Mucosa of rectum (tissue), 2 donors: ENCODE data around the gene ZDHHC1.

Experiments
- H3K27ac ChIP-seq, 2 donors: one replicate each; pipeline ENCODE4 v1.7.0; 2013; ENCODE audit warnings: inconsistent platforms in 2 of 2, low read depth in 2 of 2, low read length in 2 of 2
- H3K27me3 ChIP-seq, 2 donors: one replicate each; pipeline ENCODE4 v1.7.0; 2013; ENCODE audit warnings: low read length in 2 of 2; ENCODE audit not compliant: control insufficient read depth in 2 of 2, insufficient read depth in 2 of 2
- H3K36me3 ChIP-seq, 2 donors: one replicate each; pipeline ENCODE4 v1.7.0; 2013; ENCODE audit warnings: low read length in 2 of 2; ENCODE audit not compliant: control insufficient read depth in 2 of 2, insufficient read depth in 2 of 2
- H3K4me1 ChIP-seq, 2 donors: one replicate each; pipeline ENCODE4 v1.7.0; 2013; ENCODE audit warnings: low read length in 2 of 2, mild to moderate bottlenecking in 1 of 2; ENCODE audit not compliant: control insufficient read depth in 2 of 2, insufficient read depth in 2 of 2
- H3K4me3 ChIP-seq, 2 donors: one replicate each; pipeline ENCODE4 v1.7.0; 2013; ENCODE audit warnings: low read length in 2 of 2
- H3K9ac ChIP-seq, 2 donors: one replicate each; pipeline ENCODE4 v1.7.0; 2013; ENCODE audit warnings: low read length in 2 of 2, low read depth in 1 of 2, mild to moderate bottlenecking in 1 of 2
- H3K9me3 ChIP-seq, 2 donors: one replicate each; pipeline ENCODE4 v1.7.0; 2013; ENCODE audit warnings: low read length in 2 of 2; ENCODE audit not compliant: control insufficient read depth in 2 of 2
- donor health status: healthy.
- donor health status: Normal muscosa, but diverticular disease.

Gene ZDHHC1

DNA sequence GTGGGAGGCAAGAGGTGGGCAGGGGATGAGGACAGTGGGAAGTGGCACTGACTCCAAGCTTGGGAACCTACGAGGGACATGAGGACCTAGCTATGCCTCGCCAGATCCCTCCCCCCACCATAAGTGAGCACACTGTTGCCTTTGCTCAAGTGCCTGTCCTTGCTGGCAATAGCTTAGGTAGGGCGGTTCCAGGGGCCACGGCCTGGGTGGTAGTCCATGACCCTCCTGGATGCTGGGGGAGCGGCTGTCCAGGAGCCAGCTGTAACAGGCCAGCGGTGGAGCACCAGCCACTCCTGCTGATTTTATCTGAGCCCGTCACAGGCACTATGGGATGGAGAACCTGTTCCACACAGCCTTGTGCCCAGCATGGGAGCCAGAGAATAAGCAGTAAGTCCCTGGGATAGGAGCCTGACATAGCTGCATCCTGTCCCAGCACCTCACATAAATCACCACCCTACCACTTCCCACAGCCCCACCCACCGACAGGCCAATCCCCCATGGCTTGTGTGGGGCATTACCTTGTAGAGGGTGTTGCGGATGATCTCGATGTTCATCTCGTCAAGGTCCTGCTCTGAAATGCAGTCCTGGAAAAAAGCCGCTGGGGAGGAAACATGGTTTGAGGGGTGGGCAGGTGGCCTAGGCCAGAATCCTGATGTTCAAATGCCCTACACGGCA lies 26.4 kb upstream of the ZDHHC1 start:
- Histone ChIP-seq H3K36me3 (peaks cover 48 to 55% of the 10 kb centered on the region in 2 donors), H3K4me3 (no peak overlapping the region), H3K9ac (peak overlapping the region; percentile 54 to 85), H3K4me1 (peaks cover 73 to 75% of the 10 kb centered on the region in 2 donors), H3K27ac (peak overlapping the region; percentile 94 to 97), H3K27me3 (no peaks in the 10 kb centered on the region), H3K9me3 (no peaks in the 10 kb centered on the region)

GRCh38 chr16:67441907-67442306 lies 25.6 kb upstream of the ZDHHC1 start:
- Histone ChIP-seq H3K9ac (peak overlapping the region; percentile 54 to 85), H3K27me3 (no peaks in the 10 kb centered on the region), H3K27ac (peak overlapping the region; percentile 94 to 97), H3K4me3 (no peak overlapping the region), H3K36me3 (peaks cover 52 to 59% of the 10 kb centered on the region in 2 donors), H3K4me1 (peaks cover 65 to 67% of the 10 kb centered on the region in 2 donors), H3K9me3 (no peaks in the 10 kb centered on the region)

DNA sequence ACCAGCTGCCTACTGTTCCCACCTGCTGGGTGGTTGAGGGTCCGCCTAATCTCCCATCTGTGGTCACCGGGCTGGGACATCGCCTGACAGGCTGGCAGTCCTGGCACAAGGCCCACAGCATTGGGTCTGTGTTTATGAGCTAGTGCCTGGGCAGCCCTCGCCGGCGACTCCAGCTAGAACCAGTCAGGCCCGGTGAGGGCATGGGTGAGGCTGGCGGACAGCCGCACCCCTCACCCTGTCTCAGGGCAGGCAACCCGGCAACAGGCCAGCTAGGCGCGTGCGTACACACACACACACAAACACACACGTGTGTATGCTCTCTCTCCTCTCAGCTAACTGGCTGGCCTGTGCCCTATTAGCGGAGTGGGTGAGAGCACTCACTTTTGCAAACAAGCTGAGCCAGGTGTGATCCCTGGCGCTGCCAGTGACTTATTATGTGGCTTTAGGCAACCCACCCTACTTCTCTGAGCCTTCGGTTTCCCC lies 25.0 kb upstream of the ZDHHC1 start:
- peak overlapping the region; percentile 70 to 86 for H3K9ac ChIP-seq
- peaks cover 57 to 65% of the 10 kb centered on the region in 2 donors for H3K36me3 ChIP-seq
- peak overlapping the region; percentile 94 to 97 for H3K27ac ChIP-seq

DNA sequence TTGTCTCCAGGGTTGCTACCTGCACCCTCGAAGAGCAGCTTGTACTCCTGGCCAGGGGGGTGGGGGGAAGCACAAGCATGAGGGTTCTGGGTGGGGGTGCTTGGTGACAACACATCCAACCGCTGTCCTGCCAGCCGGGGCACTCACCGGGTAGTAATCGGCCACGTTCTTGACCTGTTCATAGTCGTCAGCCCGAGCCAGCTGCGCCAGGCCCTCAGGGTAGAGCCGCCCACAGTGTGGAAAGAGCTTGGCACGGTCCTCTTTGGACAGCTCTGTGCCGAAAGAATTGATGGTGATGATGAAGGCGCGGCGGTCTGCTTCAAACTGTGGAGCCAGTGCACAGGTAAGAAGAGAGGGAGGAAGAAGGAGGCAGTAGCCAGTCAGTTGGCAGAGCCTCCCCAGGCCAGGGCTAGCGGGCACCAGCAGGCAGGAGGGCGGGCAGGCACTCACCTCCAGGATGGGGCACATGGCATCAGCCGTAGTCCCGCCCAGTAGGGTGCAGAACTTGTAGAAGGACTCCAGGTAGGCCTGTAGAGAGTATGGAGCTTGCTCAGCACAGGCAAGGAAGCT lies 22.6 kb upstream of the ZDHHC1 start:
- no peak overlapping the region for H3K9ac ChIP-seq
- H3K36me3 ChIP-seq = peaks cover 55 to 62% of the 10 kb centered on the region in 2 donors
- peak overlapping the region; percentile 66 to 94 for H3K27ac ChIP-seq
- H3K9me3 ChIP-seq = no peaks in the 10 kb centered on the region
- H3K27me3 ChIP-seq = no peaks in the 10 kb centered on the region
- H3K4me3 ChIP-seq = no peak overlapping the region
- peaks cover 43 to 44% of the 10 kb centered on the region in 2 donors for H3K4me1 ChIP-seq

More for the DNA sequence above, 25.0 kb upstream of the ZDHHC1 start:
- Histone ChIP-seq H3K27me3 (no peaks in the 10 kb centered on the region), H3K9me3 (no peaks in the 10 kb centered on the region), H3K4me3 (no peak overlapping the region), H3K4me1 (peaks cover 59 to 61% of the 10 kb centered on the region in 2 donors)

DNA sequence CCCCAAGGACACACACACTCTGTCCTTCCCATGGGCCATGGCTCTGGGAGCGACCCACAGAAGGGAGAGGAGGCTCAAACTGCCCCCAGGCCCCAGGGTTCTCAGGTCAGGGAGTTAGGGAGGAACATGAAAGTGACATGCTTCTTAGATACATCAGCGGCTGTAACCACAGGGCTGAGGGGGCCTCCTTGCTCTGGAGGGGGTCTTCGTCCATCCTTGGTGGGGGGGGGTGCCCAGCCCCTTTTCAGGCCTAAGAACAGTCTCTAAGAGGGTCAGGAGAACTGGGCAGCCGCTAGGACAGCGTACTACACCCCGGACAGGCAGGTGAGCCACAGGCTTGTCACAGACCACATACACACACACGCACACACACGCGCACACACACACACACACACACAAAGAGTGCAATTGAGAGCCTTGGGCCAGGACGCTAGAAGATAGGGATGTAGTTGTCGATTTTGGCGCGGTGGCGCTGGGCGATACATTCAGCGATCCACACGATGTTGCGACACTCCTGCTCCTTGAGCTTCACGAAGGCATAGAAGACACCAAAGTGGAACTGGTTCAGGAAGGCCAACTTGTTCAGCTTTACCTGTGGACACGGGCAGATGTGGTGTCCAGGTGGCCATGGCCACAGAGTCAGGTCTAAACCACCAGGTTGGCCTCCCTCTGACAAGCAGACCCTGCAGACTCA lies 22.0 kb upstream of the ZDHHC1 start:
- Histone ChIP-seq H3K4me3 (no peak overlapping the region), H3K9me3 (no peaks in the 10 kb centered on the region), H3K4me1 (peaks cover 38 to 41% of the 10 kb centered on the region in 2 donors), H3K27ac (peak overlapping the region; percentile 66 to 94), H3K9ac (peak overlapping the region in 1 of 2 donors; percentile 2), H3K27me3 (no peaks in the 10 kb centered on the region), H3K36me3 (peaks cover 54 to 62% of the 10 kb centered on the region in 2 donors)

GRCh38 chr16:67437513-67437912 lies 21.2 kb upstream of the ZDHHC1 start:
- Histone ChIP-seq H3K27ac (peak overlapping the region; percentile 38 to 66), H3K36me3 (peaks cover 51 to 63% of the 10 kb centered on the region in 2 donors), H3K9me3 (no peaks in the 10 kb centered on the region), H3K4me1 (peaks cover 34 to 41% of the 10 kb centered on the region in 2 donors), H3K27me3 (no peaks in the 10 kb centered on the region), H3K4me3 (no peak overlapping the region), H3K9ac (peak overlapping the region in 1 of 2 donors; percentile 45)

GRCh38 chr16:67436640-67437193 lies 20.4 kb upstream of the ZDHHC1 start:
- peak overlapping the region in 1 of 2 donors; percentile 66 for H3K27ac ChIP-seq
- H3K4me3 ChIP-seq = no peak overlapping the region

DNA sequence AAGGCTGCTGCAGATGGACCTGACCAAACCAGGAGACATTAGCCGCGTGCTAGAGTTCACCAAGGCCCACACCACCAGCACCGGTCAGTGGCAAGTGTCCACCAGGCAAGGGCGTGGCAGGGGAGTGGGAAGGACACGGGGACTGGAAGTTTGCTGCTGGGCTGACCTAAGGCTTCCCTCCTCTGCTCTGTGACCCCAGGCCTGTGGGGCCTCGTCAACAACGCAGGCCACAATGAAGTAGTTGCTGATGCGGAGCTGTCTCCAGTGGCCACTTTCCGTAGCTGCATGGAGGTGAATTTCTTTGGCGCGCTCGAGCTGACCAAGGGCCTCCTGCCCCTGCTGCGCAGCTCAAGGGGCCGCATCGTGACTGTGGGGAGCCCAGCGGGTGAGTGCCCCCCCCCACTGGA lies 19.5 kb upstream of the ZDHHC1 start:
- Histone ChIP-seq H3K36me3 (peaks cover 51 to 58% of the 10 kb centered on the region in 2 donors), H3K27ac (peak overlapping the region; percentile 43 to 50), H3K27me3 (no peaks in the 10 kb centered on the region), H3K4me3 (no peak overlapping the region), H3K9ac (no peak overlapping the region), H3K4me1 (peaks cover 21 to 26% of the 10 kb centered on the region in 2 donors), H3K9me3 (no peaks in the 10 kb centered on the region)

More at GRCh38 chr16:67436640-67437193, 20.4 kb upstream of the ZDHHC1 start:
- Histone ChIP-seq H3K9me3 (no peaks in the 10 kb centered on the region), H3K27me3 (no peaks in the 10 kb centered on the region), H3K36me3 (peaks cover 51 to 58% of the 10 kb centered on the region in 2 donors), H3K4me1 (peaks cover 28 to 33% of the 10 kb centered on the region in 2 donors), H3K9ac (peak overlapping the region in 1 of 2 donors; percentile 45)

- Histone ChIP-seq H3K9ac (peak overlapping the region; percentile 76 to 100), H3K27ac (peak overlapping the region; percentile 94 to 99)
Measured at GRCh38 chr16:67433131-67433719, 16.9 kb upstream of the ZDHHC1 start.

More at GRCh38 chr16:67433131-67433719, 16.9 kb upstream of the ZDHHC1 start:
- peaks cover 33 to 41% of the 10 kb centered on the region in 2 donors for H3K36me3 ChIP-seq
- H3K4me1 ChIP-seq = peaks cover 26 to 37% of the 10 kb centered on the region in 2 donors
- no peaks in the 10 kb centered on the region for H3K9me3 ChIP-seq
- no peaks in the 10 kb centered on the region for H3K27me3 ChIP-seq
- peak overlapping the region; percentile 88 for H3K4me3 ChIP-seq
